ENCODE results near the gene CHTF8.
"Not testable (repeated sequence)": the region's sequence is repeated elsewhere in the genome, so short reads cannot be mapped to it uniquely, and the experiment has no call there.

Gene CHTF8

DNA sequence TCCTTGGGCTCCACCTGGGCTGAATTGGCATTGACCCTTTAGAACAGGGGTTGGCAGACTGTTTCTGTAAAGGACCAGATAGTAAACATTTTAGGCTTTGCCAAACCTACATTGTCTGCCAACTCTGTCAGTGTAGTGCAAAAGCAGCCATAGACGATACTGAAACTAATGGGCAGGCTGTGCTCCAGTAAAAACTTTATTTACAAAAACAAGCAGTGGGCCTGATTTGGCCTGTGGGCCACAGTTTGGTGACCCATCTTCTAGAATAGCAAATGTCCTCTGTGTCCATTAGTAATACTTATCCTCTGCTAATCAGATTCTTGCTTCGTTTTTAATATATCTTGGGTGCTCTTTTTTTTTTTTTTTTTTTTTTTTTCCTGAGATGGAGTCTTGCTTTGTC, 6.2 kb upstream of the CHTF8 start:
- no peak for DNase-seq

DNA sequence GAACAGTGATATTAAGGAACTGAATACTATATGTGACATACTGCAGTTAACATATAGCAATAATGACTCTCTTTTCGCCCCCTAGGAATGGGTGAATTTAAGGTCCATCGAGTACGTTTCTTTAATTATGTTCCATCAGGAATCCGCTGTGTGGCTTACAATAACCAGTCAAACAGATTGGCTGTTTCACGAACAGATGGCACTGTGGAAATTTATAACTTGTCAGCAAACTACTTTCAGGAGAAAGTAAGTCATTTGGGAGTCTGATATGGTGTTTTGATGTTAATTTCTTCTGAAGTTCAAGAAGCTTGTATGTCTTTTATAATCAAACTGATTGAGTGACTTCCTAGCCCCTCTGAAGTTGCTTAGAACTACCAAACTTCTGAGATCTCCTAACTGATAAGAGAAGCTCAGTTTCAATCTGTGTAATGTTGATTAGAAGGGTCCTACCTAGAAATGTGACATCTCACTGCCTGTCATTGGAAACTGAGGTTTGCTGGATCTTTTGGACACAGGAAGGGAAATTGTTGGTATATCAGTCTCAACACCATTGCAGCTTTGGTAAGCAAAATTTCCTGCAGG, 1.1 kb upstream of the CHTF8 start:
- DNase-seq, result no peak

DNA sequence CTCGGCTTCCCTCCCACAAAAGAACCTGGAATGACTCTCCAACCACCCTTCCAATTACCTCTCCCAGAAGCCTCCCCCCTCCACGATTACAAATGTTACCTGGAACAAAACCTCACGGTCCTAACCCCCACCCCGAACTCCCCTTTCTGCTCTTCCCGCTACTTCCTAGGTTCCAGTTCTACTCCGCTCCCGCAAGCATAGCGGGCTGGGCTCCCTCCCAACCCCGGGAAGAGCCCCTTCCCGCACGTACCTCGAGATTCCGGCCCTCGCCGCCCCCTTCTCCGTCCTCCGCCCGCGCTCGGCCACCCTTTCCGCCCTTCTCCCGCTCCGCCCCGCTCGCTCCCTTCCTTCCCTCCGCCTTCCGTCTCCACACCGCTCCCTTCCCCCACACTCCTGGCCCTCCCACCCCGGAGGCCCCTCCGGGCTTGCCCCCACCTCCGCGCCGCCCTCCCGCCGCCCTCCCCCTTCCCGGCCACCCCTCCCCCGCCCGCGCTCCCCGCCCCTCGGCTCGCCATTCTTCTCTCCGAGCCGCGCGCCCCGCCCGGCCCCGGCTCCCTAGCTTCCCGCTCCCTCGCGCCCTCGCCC, 457 bp downstream of the CHTF8 start:
- DNase-seq, result peak; percentile 51

DNA sequence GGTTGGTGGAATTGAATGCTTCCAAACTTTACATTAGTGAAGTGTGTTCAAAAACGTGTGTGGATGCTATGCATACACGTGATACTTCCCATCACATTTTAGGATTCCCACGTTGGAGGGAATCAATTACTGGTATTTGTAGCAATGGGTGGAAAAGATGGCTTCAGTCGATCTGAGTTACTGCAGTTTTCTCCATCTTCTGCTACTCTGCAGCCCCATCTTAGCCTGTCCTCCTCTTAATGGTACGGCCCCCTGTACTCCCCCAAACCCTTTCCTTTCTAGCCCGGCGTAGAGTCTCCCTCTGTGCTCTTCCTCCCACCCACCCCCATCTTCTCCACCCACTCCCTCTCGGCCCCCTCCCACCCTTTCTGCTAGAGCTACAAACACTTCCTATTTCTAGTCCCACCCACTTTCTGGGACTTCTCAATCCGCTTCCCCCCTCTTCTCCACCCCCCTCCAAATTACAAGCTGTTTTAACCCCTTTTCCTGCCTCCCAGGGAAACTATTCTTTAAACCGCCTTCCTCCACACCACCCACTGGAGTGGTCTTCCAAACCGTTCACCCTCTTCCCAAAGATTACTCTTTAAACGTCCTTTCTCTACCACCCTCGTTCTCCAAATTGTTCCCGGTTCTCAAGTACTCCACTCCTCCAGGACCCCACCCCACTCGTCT, 1.1 kb downstream of the CHTF8 start:
- no peak for DNase-seq

DNA sequence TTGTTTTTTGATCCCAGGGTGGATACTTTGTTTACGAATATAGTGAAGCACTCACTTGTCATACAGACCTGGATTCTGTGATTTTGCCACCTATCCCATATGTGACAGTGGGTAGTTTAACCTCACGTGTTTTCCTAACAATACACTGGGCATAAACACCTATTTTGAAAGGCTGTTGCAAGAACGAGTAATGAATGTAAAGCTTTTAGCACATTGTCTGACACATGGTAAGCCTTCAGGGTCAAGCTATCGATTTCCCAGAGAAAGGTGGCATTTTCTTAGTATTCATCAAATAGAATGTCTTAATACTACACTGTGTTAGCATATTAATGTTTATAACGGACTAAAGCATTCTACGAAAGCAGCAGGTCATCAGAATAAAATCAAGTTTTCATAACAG, 1.9 kb downstream of the CHTF8 start:
- no peak for DNase-seq

DNA sequence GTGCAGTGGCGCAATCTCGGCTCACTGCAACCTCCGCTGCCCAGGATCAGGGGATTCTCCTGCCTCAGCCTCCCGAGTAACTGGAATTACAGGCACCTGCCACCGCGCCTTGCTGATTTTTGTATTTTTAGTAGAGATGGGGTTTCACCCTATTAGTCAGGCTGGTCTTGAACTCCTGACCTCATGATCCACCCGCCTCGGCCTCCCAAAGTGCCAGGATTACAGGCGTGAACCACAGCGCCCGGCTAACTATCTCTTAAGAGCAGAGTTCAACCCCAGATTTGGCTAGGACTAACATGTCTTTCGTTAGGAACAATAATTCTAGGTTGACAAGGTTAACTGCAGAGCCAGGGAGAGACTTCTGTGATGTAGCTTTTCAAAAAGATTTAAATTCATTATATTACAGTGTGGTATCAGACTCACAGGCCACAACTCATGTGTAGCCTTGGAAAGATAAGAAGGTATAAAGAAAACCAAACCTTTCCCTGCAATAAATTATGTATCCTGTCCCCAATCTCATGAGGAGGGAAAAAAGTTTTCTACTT, 4.3 kb downstream of the CHTF8 start:
- no peak for DNase-seq

DNA sequence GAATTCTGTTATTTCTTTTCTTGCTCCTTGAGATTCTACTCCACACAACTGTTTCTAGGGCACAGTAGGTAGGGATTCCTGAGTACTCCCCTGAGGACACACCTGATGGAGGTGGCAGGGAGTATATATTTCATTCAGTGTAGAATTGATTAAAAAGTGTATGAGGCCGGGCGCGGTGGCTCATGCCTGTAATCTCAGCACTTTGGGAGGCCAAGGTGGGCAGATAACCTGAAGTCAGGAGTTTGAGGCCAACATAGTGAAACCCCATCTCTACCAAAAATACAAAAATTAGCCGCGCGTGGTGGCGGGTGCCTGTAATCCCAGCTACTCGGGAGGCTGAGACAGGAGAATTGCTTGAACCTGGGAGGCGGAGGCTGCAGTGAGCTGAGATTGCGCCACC, 5.6 kb downstream of the CHTF8 start:
- not testable (repeated sequence) for DNase-seq

DNA sequence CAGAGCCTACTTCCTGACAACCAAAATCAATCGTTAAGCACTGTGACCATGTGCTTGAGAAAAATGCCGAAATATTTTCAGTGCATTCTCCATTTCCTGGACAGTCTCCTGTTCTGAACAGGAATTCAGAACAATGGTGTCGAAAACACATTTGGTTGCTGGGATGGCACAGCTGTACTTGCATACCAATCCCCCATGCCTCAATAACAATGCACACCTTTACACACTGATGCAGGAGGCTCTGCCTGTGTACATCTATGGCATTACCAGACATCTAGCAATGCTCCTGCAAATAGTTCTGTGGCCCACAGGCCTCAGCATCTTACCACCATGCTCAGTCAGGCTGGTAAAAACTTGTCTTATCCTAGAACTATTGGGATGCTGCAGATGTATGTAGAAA, 6.2 kb downstream of the CHTF8 start:
- DNase-seq, result no peak

DNA sequence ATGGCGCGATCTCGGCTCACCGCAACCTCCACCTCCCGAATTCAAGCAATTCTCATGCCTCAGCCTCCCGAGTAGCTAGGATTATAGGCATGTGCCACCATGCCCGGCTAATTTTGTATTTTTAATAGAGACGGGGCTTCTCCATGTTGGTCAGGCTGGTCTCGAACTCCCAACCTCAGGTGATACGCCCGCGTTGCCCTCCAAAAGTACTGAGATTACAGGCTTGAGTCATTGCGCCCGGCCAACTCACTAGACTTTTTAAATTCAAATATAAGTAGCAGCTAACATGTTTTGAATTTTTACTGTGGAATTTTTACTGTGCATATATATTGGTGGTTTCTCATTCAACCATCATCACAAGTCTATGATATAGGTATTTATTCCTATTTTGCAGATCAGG, 7.4 kb downstream of the CHTF8 start:
- DNase-seq, result not testable (repeated sequence)

DNA sequence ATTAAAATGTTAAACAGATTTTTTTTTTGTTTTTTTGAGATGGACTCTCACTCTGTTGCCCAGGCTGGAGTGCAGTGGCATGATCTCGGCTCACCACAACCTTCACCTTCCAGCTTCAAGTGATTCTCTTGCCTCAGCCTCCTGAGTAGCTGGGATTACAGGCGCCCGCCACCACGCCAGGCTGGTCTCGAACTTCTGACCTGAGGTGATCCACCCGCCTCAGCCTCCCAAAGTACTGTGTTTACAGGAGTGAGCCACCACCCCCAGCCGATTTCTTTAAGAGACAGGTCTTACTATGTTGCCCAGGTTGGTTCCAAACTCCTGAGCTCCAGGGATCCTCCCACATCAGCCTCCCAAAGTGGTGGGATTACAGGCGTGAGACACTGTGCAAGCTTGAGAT, 8.0 kb downstream of the CHTF8 start:
- DNase-seq, result not testable (repeated sequence)

DNA sequence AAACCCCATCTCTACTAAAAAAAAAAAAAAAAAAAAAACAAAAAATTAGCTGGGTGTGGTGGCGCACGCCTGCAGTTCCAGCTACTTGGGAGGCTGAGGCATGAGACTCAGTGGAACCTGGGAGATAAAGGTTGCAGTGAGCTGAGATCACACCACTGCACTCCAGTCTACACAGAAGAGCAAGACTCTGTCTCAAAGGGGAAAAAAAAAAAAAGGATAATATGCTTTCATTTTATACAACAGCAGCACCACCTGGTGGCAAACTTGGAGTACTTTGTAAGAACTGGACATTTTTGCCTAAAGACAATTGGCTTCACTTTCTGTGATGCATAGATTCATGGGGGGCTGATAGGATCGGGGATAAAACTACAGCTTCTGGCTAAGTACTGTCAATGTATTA, 8.5 kb downstream of the CHTF8 start:
- peak; percentile 37 for DNase-seq

DNA sequence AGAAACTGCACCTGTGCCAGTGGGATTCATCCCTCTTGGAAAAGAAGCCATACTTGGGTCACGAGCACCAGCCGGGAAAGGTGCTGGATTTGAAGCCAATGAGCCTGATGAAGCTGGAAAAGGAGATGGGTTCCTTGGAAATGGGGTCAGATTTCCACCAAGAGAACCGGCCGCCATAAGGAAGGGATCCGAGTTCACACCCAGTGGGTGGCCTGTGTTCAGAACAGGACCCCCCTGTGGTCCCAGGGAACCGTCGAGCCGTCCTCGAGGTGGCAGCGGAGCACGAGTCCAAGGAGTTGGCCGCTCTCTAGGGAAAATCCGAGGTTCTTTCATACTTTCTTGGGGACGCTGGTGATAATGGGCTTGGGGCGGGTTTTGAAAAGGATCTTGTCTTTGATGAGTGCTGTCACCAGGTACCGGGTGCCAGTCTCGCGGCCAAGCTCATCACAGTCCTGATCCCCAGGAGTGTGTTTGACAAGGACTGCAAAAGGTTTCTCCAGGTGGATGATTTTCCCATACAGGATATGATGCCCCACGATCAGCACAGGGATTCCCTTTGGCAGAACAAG, 12.2 kb downstream of the CHTF8 start:
- no peak for DNase-seq

DNA sequence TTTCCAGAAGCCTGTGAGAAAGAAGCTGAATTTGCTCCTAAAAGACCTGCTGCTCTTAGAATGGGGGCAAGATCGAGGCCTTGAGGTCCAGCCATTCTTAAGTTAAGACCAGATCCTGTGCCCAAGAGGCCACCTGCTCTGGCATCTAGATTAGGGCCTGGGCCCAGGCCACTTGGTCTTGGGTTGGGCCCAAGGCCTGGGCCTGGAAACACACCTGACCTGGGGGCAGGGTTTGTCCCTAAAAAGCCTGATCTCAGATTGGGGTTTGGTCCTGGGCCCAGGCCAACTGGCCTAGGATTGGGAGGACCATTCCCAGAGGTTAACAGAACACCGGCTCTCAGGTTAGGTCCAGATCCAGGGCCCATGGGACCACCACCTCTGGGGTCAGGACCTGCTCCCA, 12.9 kb downstream of the CHTF8 start:
- DNase-seq, result no peak

DNA sequence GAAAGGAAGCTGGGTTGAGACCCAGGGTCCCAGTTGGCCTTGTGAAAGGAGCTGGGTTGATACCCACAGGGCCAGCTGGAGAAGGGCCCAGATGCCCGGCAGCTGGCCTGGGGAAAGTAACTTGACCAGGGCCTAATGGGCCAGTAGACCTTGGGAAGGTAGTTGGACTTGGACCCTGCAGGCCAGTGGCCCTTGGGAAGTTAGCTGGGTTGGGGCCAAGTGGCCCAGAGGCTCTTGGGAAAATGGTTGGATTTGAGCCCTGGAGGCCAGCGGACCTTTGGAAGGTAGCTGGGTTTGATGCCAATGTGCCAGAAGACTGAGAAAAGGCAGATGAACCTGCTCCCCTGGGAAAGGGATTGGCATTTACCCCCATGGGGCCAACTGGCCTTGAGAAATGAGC, 13.4 kb downstream of the CHTF8 start:
- no peak for DNase-seq

DNA sequence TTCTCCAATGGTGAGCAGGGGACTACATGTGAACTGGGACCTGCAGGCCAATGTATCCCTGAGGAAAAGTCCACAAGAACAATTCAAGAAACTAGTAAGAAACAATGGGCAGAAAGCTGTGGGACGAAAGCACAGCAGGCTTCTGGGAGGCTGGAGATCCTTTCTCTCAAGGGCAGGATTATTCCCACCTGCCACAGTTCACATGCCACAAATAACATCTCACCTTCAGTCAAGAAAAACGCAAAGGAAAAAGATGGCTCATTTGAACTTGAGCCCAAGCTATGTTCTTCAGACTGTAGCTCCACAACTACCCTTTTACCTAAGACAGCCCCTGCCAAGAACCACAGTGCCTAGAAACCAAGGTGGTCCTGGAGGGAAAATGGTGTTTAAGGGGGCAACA, 13.9 kb downstream of the CHTF8 start:
- no peak for DNase-seq

DNA sequence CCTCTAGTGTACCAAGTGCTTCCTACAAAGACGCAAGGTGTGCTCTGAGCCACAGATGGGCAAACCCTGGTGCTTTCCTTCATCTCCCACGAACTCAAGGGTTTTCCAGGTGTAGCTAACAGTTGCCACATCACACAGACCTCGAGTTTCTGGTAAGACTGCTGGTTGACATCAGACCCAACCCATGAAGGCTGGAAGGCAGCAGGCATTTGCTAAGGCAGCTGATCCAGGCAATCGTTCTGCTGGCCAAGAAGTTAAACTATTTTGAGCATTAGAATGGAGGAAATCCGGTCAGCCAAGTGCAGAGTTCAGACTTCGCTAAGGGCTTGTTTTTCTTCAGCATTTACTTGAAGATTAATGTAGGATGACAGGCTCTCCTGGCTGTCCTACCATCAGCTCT, 15.5 kb downstream of the CHTF8 start:
- DNase-seq, result no peak

DNA sequence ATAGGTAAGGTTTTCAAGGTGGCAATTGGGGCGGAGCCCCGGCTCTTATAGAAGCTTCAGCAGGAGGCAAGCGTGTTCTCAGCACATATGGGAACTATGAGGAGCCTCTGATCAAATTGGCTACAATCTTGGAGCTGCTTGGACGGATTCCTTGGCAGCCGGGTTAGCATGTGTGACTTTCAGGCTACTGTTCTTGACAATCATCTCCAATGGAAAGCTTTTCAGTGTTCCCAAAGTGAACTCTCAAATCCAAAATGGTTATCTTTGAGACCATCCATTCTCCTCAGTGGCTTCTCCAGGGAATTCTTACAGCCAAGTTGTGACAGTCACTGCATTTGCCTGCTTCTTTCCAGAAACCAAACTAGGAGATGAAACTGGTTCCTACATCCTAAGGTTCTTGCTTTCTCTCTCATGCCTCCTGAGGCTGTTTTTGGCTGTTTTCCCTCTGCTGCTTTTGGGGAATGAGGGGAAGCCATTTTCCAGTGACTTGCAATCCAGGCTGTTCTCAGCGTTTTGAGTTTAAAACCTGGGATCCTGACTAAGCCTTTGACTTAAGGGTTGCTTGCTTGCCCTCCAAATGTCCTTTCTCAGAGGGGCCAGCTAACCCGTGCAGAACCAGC, 16.0 kb downstream of the CHTF8 start:
- DNase-seq, result no peak

DNA sequence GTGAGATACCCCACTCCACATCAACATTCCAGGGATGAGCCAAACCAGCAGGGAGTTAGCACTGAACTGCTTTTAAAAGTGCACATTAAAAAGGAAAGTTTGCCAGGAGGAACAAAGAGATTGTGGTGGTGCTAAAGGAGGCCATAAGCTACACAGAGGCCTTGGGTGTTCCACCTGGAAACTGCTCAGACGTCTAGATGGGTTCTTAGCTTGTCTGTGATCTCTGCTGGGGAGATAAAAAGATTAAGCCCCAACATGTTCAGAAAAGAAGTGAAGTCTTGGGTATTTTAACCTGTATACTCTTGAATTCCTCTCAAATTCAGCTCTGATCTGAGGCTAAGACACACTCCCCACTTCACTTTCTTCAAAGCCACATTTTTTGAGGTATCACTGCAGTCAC, 16.6 kb downstream of the CHTF8 start:
- DNase-seq, result no peak

DNA sequence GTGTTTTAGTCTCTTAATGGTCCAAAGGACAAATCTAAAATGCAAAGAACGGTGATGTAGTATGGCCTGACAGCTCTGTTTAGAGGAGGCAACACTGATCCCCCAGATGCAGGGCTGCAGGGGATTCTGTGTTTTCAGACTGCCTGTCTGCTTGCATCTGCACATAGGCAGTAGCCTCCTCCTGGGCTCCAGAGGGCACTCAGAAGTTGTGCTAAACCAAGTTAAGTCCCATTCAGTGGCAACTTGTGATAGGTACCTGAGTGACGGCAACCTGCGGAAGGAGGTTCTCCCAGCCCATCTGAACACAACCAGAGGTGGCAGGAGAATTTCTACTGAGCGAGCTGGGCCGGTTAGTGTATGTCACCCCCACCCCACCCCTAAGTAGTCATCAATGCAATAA, 17.0 kb downstream of the CHTF8 start:
- DNase-seq, result no peak

DNA sequence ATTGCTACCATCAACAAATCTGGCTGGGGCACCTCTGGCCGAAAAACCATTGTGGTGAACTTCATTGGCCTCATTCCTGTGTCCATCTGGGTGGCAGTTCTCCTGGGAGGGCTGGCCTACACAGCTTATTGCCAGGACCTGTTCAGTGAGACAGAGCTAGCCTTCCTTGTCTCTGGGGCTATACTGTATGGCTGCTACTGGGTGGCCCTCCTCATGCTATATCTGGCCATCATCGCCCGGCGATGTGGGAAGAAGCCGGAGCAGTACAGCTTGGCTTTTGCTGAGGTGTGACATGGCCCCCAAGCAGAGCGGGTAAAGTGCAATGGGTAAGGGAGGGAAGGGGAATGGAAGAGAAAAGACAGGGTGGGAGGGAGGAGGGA, 17.4 kb downstream of the CHTF8 start:
- DNase-seq, result no peak

DNA sequence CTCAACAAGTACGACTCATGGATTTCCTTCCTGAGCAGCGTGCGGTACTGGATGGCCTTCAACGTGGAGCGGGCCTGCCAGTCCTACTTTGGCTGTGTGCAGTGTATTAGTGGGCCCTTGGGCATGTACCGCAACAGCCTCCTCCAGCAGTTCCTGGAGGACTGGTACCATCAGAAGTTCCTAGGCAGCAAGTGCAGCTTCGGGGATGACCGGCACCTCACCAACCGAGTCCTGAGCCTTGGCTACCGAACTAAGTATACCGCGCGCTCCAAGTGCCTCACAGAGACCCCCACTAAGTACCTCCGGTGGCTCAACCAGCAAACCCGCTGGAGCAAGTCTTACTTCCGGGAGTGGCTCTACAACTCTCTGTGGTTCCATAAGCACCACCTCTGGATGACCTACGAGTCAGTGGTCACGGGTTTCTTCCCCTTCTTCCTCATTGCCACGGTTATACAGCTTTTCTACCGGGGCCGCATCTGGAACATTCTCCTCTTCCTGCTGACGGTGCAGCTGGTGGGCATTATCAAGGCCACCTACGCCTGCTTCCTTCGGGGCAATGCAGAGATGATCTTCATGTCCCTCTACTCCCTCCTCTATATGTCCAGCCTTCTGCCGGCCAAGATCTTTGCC, 17.9 kb downstream of the CHTF8 start:
- no peak for DNase-seq

DNA sequence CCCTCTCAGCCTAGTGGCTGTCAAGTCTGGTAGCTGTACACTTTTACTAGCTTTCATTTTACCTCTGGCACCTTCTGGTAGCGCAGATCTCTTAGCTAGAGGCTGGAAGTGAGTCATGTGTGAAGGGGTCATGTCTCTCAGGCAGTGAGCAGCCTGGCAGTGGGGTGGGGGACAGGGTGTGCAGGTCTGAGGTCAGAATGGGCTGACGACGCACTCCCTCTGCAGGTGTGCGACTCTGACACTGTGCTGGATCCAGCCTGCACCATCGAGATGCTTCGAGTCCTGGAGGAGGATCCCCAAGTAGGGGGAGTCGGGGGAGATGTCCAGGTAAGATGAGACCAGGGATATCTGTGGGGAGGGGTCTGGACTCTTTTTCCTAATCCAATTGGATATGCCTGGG, 19.2 kb downstream of the CHTF8 start:
- no peak for DNase-seq
